Rectal smooth muscle tissue (tissue), 1 donor: ENCODE data around the gene SFTPA2.
"Not testable (repeated sequence)": the region's sequence is repeated elsewhere in the genome, so short reads cannot be mapped to it uniquely, and the experiment has no call there.

Experiments used
- H3K27ac ChIP-seq: one replicate; pipeline ENCODE4 v1.7.0; 2013; ENCODE audit warnings: low read depth, low read length, inconsistent platforms
- H3K27me3 ChIP-seq: one replicate; pipeline ENCODE4 v1.7.0; 2013; ENCODE audit warnings: low read length; ENCODE audit not compliant: control insufficient read depth, insufficient read depth
- H3K36me3 ChIP-seq: one replicate; pipeline ENCODE4 v1.7.0; 2013; ENCODE audit warnings: low read length; ENCODE audit not compliant: control insufficient read depth, insufficient read depth
- H3K4me1 ChIP-seq: one replicate; pipeline ENCODE4 v1.7.0; 2013; ENCODE audit warnings: low read length; ENCODE audit not compliant: control insufficient read depth, insufficient read depth
- H3K4me3 ChIP-seq: one replicate; pipeline ENCODE4 v1.7.0; 2013; ENCODE audit warnings: low read length
- H3K9ac ChIP-seq: one replicate; pipeline ENCODE4 v1.7.0; 2013; ENCODE audit warnings: low read length

The SFTPA2 gene

DNA sequence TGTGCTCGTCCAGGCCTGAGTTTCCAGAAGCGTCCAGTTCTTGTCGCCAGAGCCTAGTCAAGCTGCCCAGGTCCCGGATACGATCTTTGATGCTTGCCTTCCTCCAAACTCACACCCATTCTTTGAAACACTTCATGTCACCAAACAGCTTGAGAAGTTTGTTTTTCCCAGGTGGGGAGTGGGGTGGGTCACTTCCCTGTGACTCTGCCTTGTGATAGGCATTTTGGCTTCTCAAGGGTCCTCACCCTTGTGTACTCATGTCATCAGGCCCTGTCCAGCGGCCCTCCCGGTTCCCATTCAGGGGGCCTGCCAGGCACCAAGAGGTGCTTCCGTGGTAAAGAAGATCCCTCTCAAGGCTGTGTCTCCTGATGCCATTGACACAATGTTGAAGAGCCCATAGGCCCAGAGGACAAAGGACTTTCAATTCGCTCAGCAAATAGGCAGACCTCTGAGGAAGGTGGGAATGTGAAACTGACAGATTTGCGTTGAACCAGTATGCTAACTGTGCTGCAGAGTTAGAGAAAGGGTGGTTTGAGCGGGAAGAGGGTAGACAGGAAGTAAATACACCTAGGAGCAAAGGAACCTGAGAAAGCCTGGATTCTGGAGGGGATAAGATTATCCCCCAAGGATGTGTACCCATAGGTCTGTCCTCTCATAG lies 25.8 kb upstream of the SFTPA2 start:
- H3K4me1 ChIP-seq, result no peaks in the 10 kb centered on the region
- H3K36me3 ChIP-seq, result no peaks in the 10 kb centered on the region
- no peak overlapping the region for H3K27ac ChIP-seq
- H3K4me3 ChIP-seq, result no peak overlapping the region
- H3K27me3 ChIP-seq, result no peaks in the 10 kb centered on the region
- no peak overlapping the region for H3K9ac ChIP-seq

GRCh38 chr10:79583488-79584024 lies 23.3 kb upstream of the SFTPA2 start:
- no peak overlapping the region for H3K27ac ChIP-seq
- H3K27me3 ChIP-seq, result no peaks in the 10 kb centered on the region
- no peak overlapping the region for H3K9ac ChIP-seq
- H3K4me1 ChIP-seq, result no peaks in the 10 kb centered on the region
- H3K4me3 ChIP-seq, result no peak overlapping the region
- no peaks in the 10 kb centered on the region for H3K36me3 ChIP-seq

- not testable (repeated sequence) for H3K27ac ChIP-seq, H3K27me3 ChIP-seq, H3K4me1 ChIP-seq, H3K36me3 ChIP-seq, H3K9ac ChIP-seq, H3K4me3 ChIP-seq
Observed at GRCh38 chr10:79582954-79583353, 22.7 kb upstream of the SFTPA2 start.

DNA sequence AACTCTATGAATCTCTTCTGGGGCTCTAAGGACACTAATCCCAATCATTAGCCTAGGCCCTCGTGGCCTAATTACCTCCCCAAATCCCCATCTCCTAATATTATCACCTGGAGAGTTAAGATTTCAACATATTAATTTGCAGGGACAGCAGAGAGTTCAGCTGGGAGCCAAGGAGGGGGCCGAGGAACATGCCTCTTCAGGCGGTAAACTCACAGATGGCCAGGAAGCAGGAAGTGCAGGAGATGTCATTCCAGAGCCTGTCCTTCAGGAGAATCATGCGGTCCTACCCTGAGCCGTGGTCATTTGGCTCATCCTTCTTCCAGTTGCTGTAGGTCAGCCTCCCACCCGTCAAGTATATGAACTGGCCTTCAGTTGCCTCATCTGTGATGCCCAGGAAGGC lies 21.9 kb upstream of the SFTPA2 start:
- Histone ChIP-seq H3K27ac (no peak overlapping the region), H3K36me3 (no peaks in the 10 kb centered on the region), H3K27me3 (no peaks in the 10 kb centered on the region), H3K4me3 (no peak overlapping the region), H3K4me1 (no peaks in the 10 kb centered on the region), H3K9ac (no peak overlapping the region)

- no peak overlapping the region for H3K4me3 ChIP-seq
- no peaks in the 10 kb centered on the region for H3K4me1 ChIP-seq
- H3K27ac ChIP-seq, result no peak overlapping the region
- H3K9ac ChIP-seq, result no peak overlapping the region
- no peaks in the 10 kb centered on the region for H3K27me3 ChIP-seq
- H3K36me3 ChIP-seq, result no peaks in the 10 kb centered on the region
Observed at GRCh38 chr10:79581044-79581443, 20.8 kb upstream of the SFTPA2 start.

DNA sequence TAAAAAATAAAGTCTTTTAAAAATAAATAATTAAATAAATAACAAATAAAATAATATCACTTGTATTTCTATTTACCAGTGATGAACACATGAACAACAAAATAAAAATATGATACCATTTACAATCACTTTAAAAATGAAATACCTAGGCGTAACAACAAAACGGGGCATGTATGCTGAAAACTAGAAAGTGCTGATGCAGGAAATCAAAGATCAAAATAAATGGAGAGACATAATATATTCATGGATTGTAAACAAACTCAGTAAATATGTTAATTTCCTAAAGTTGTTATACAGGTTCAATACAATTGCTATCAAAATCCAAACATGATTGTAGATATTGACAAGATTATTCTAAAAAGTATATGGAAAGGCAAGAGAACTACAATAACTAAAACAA lies 19.2 kb upstream of the SFTPA2 start:
- H3K4me3 ChIP-seq, result no peak overlapping the region
- no peaks in the 10 kb centered on the region for H3K27me3 ChIP-seq
- no peaks in the 10 kb centered on the region for H3K4me1 ChIP-seq
- H3K27ac ChIP-seq, result no peak overlapping the region
- no peak overlapping the region for H3K9ac ChIP-seq
- H3K36me3 ChIP-seq, result no peaks in the 10 kb centered on the region

DNA sequence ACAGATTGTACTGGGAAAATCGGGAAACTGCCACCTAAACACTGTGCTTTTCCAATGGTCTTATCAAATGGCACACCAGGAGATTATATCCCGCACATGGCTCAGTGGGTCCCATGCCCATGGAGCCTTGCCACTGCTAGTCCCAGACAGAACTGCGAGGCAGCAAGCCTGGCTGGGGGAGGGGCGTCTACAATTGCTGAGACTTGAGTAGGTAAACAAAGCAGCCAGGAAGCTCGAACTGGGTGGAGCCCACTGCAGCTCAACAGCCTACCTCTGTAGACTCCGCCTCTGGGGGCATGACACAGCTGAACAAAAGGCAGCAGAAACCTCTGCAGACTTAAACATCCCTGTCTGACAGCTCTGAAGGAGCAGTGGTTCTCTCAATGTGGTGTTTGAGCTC lies 10.4 kb upstream of the SFTPA2 start:
- H3K4me3 ChIP-seq, H3K27ac ChIP-seq, H3K9ac ChIP-seq, H3K4me1 ChIP-seq, H3K36me3 ChIP-seq, H3K27me3 ChIP-seq: not testable (repeated sequence)

GRCh38 chr10:79563426-79563825 lies 3.2 kb upstream of the SFTPA2 start:
- H3K4me3 ChIP-seq, result no peak overlapping the region
- no peaks in the 10 kb centered on the region for H3K4me1 ChIP-seq
- H3K36me3 ChIP-seq, result no peaks in the 10 kb centered on the region
- H3K27me3 ChIP-seq, result no peaks in the 10 kb centered on the region
- no peak overlapping the region for H3K9ac ChIP-seq
- H3K27ac ChIP-seq, result no peak overlapping the region

DNA sequence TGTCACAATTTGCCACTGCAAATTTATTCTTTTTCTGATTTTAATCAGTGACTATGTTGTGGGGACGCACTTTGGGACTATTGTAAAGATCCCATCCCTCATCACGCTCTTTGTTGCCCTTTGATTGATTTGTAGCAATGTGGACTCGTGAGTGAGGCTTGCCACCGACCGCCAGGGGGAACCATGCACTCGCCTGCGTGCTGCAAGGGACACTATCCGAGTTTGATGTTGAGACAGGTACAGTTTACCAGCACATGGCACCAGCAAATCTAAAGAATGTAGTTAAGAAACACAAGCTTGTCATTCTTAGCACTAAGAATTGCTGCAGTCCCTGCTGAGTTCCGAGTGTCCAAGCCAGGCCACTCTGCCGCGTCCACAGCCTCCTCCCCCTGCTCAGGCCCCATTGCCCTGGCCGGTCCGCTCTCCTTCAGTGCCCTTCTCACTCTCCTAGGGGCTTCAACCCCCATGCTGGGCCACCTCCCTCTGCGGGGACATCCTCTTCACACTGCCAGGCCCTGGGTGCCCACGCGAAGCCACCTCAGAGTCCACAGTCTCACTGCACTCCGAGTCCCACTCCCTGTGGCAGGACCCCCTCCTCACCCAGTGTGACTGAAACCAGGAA lies 2.0 kb upstream of the SFTPA2 start:
- Histone ChIP-seq H3K9ac (no peak overlapping the region), H3K4me1 (no peaks in the 10 kb centered on the region), H3K27ac (no peak overlapping the region), H3K36me3 (no peaks in the 10 kb centered on the region), H3K4me3 (no peak overlapping the region), H3K27me3 (no peaks in the 10 kb centered on the region)

DNA sequence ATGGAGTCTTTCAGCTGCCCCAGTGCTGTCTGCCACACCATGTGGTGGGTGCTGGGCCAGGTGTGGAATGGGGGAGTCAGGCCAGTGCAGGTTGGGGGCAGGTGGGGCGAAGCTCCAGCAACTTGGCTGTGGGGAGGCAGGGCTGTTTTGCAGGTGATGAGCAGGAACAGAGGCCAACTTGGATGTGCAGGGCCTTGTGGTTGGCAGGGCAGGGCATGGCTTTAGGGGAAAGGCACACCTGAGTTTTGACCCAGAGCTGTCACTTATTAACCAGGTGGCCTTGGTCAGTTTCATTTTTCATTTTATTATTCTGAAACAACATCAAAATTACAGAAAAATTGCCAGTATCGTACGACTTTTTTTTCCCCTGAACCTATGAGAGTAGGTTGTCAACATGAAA lies 1.1 kb upstream of the SFTPA2 start:
- H3K9ac ChIP-seq, result no peak overlapping the region
- H3K27ac ChIP-seq, result no peak overlapping the region
- H3K27me3 ChIP-seq, result no peaks in the 10 kb centered on the region
- no peaks in the 10 kb centered on the region for H3K36me3 ChIP-seq
- H3K4me3 ChIP-seq, result no peak overlapping the region
- no peaks in the 10 kb centered on the region for H3K4me1 ChIP-seq

DNA sequence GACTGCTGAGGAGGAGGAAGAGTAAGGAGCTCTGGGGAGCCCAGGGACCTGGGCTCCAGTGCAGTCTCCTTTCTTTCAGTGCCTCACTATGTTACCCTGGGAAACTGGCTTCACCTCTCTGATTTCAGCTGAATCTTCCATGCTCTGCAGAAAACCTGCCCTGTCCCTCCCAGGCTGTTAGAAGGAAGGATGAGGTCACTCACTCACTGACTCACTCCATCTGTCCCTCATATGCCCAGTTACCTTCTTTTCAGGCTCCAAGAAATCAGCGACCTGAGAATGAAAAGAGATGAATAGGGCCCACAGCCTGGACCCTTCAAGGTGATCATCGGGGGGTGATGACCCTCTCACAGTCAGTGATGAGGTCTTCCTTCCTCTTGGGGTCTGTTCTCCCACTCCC lies 481 bp downstream of the SFTPA2 start:
- Histone ChIP-seq H3K9ac (no peak overlapping the region), H3K36me3 (no peaks in the 10 kb centered on the region), H3K27ac (no peak overlapping the region), H3K27me3 (no peaks in the 10 kb centered on the region), H3K4me1 (no peaks in the 10 kb centered on the region), H3K4me3 (no peak overlapping the region)

DNA sequence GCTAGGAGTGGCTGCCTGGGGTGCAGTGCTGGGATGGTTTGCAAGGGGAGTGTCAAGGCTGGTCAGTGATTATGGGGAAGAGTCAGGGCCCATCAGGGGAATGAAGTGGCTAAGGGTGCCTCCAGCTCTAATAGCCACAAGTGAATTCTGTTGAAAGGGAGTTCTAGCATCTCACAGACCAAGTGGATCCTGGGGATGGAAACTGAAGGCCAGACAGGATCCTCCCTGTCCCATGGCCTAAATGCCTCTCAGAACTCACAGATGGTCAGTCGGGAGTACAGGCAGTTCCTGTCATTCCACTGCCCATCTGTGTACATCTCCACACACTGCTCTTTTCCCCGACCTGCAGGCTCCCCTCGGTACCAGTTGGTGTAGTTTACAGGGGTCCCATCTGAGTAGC lies 3.2 kb downstream of the SFTPA2 start:
- H3K4me3 ChIP-seq, H3K4me1 ChIP-seq, H3K27ac ChIP-seq, H3K27me3 ChIP-seq, H3K36me3 ChIP-seq, H3K9ac ChIP-seq: not testable (repeated sequence)
